PC-3 (cell line): ENCODE results near the gene TPH2. TPM values are rescaled to one million over a fixed set of nuclear protein-coding genes. Genes with fewer than 3 reads are reported as not detected.

Experiments
- ATAC-seq: fragments of 200-7000 bp; cut with Tn5 transposase; 2 replicates; pipeline ENCODE4 v1.9.1; 2020; ENCODE audit warnings: mild to moderate bottlenecking, moderate library complexity
- BruUV-seq: library from RNA; stranded (reverse); fragments of 400-500 nt; replicated peaks from 2 replicates; lab custom pipeline; 2021; lab: Mats Ljungman, UMichigan
- CTCF ChIA-PET: fragments of 300-600 bp; sonication (Branson Sonifier 250); formaldehyde crosslinking; loops from one replicate; lab custom pipeline; 2022; ENCODE audit warnings: antibody characterized with exemption; lab: Charles Lee
- POLR2A ChIA-PET: fragments of 300-600 bp; sonication (Branson Sonifier 250); formaldehyde crosslinking; loops from one replicate; lab custom pipeline; 2022; ENCODE audit warnings: antibody characterized with exemption; ENCODE audit not compliant: unreplicated experiment; lab: Charles Lee
- DNase-seq: peaks from one replicate; pipeline ENCODE4 v3.0.0-alpha.2; 2015
- H2AFZ ChIP-seq: fragments of 300-600 bp; sonication (generic); 2 replicates; pipeline ENCODE4 v1.6.0; 2016; ENCODE audit warnings: antibody characterized with exemption, low read length
- H3F3A ChIP-seq: fragments of 300-600 bp; sonication (generic); one replicate; pipeline ENCODE4 v1.6.0; 2017; ENCODE audit warnings: antibody characterized with exemption, low read length, control low read depth, mild to moderate bottlenecking; ENCODE audit not compliant: unreplicated experiment
- H3K27ac ChIP-seq: fragments of 300-600 bp; sonication (generic); 2 replicates; pipeline ENCODE4 v1.5.1; 2016; ENCODE audit warnings: mild to moderate bottlenecking, low read length
- H3K27me3 ChIP-seq: fragments of 300-600 bp; sonication (generic); 2 replicates; pipeline ENCODE4 v1.6.1; 2016; ENCODE audit warnings: low read length, mixed read lengths
- H3K36me3 ChIP-seq: fragments of 300-600 bp; sonication (generic); 2 replicates; pipeline ENCODE4 v1.6.1; 2016; ENCODE audit warnings: low read depth, mixed run types, low read length, mixed read lengths
- H3K4me1 ChIP-seq: fragments of 300-600 bp; sonication (generic); 2 replicates; pipeline ENCODE4 v1.5.1; 2016; ENCODE audit warnings: low read length; ENCODE audit not compliant: insufficient read depth
- H3K4me2 ChIP-seq: fragments of 300-600 bp; sonication (generic); 2 replicates; pipeline ENCODE4 v1.6.0; 2016; ENCODE audit warnings: low read length
- H3K4me3 ChIP-seq: fragments of 300-600 bp; sonication (generic); 2 replicates; pipeline ENCODE4 v1.5.1; 2016; ENCODE audit warnings: mild to moderate bottlenecking, low read length, mixed read lengths
- H3K79me2 ChIP-seq: fragments of 300-600 bp; sonication (generic); 2 replicates; pipeline ENCODE4 v1.6.1; 2017; ENCODE audit warnings: low read length, mixed read lengths
- H3K9ac ChIP-seq: fragments of 300-600 bp; sonication (generic); 2 replicates; pipeline ENCODE4 v1.6.0; 2016; ENCODE audit warnings: mild to moderate bottlenecking, low read length
- H3K9me2 ChIP-seq: fragments of 300-600 bp; sonication (generic); replicated peaks from 2 replicates; pipeline ENCODE4 v1.6.1; 2016; ENCODE audit warnings: mixed run types, low read length, mixed read lengths
- H3K9me3 ChIP-seq: fragments of 300-600 bp; sonication (generic); 2 replicates; pipeline ENCODE4 v1.6.1; 2016; ENCODE audit warnings: low read length, mixed read lengths
- H4K20me1 ChIP-seq: fragments of 300-600 bp; sonication (generic); 2 replicates; pipeline ENCODE4 v1.6.1; 2016; ENCODE audit warnings: low read length, mixed read lengths
- CTCF ChIP-seq: fragments of 300-600 bp; sonication (generic); conservative IDR thresholded peaks from 2 replicates; pipeline ENCODE4 v1.5.1; 2017; ENCODE audit warnings: antibody characterized with exemption, low read depth, mild to moderate bottlenecking, low read length
- EZH2 ChIP-seq: fragments of 300-600 bp; sonication (generic); IDR thresholded peaks from one replicate; pipeline ENCODE4 v1.6.1; 2017; ENCODE audit warnings: antibody characterized with exemption, mild to moderate bottlenecking, low read length; ENCODE audit not compliant: unreplicated experiment
- EZH2phosphoT487 ChIP-seq: fragments of 300-600 bp; sonication (generic); IDR thresholded peaks from 2 replicates; pipeline ENCODE4 v1.6.1; 2018; ENCODE audit warnings: mild to moderate bottlenecking, antibody characterized with exemption, low read length, borderline replicate concordance
- intact Hi-C: fragments of 100-400 bp; cut with micrococcal nuclease; formaldehyde crosslinking; loops from 2 replicates; pipeline ENCODE4 v1.9.0; 2023
- total RNA-seq: library from RNA; depleted of rRNA; stranded (reverse); fragments of >200 nt; gene quantifications from 2 replicates; pipeline ENCODE4 v1.2.3, GENCODE V29; 2014

The TPH2 gene
- total RNA-seq, 1 experiment from 2014 or later = not detected

GRCh38 chr12:71935594-71935993 is 3.1 kb upstream of the TPH2 start:
- ChIA-PET POLR2A (no interaction called here), CTCF (no interaction called here)
- no TSS peak for BruUV-seq
- no peak overlapping the region for H3K27ac ChIP-seq
- intact Hi-C loops = no loop called here
- no peak overlapping the region for H3K4me3 ChIP-seq
- peaks cover 8% of the 10 kb centered on the region; the same call in 1 of the 2 replicates for H3K4me1 ChIP-seq
- no peaks in the 10 kb centered on the region for H3K9me3 ChIP-seq
- H3K9ac ChIP-seq = no peak overlapping the region
- no peaks in the 10 kb centered on the region for H4K20me1 ChIP-seq
- H3K36me3 ChIP-seq = no peaks in the 10 kb centered on the region
- H3K9me2 ChIP-seq = no peaks in the 10 kb centered on the region
- H3F3A ChIP-seq = no peaks in the 10 kb centered on the region
- peaks cover 7% of the 10 kb centered on the region; the same call in 1 of the 2 replicates for H3K27me3 ChIP-seq
- no peaks in the 10 kb centered on the region for H3K79me2 ChIP-seq
- H2AFZ ChIP-seq = peak overlapping the region; percentile 11; the same call in 1 of the 2 replicates
- ATAC-seq (peak; percentile 57), DNase-seq (peak; percentile 62)
- H3K4me2 ChIP-seq = 0 out of 2 replicates have a peak overlapping the region, but pooled peaks have one; percentile 19
- TF ChIP-seq EZH2 = no peak
- TF ChIP-seq EZH2phosphoT487 = no peak
- no peak for TF ChIP-seq CTCF

GRCh38 chr12:71940068-71940467 is 1.4 kb downstream of the TPH2 start:
- no TSS peak for BruUV-seq
- no peak for ATAC-seq
- CTCF ChIA-PET = no interaction called here

More at GRCh38 chr12:71940068-71940467, 1.4 kb downstream of the TPH2 start:
- Histone ChIP-seq H3K4me1 (peaks cover 8% of the 10 kb centered on the region; the same call in 1 of the 2 replicates), H2AFZ (no peak overlapping the region), H3K27ac (no peak overlapping the region), H3K9me3 (no peaks in the 10 kb centered on the region), H3K36me3 (no peaks in the 10 kb centered on the region), H3F3A (no peaks in the 10 kb centered on the region), H3K4me2 (no peak overlapping the region), H3K79me2 (no peaks in the 10 kb centered on the region), H3K27me3 (peaks cover 27% of the 10 kb centered on the region; the same call in 1 of the 2 replicates), H4K20me1 (no peaks in the 10 kb centered on the region), H3K9me2 (no peaks in the 10 kb centered on the region), H3K9ac (no peak overlapping the region), H3K4me3 (no peak overlapping the region)
- TF ChIP-seq EZH2phosphoT487 = no peak
- TF ChIP-seq EZH2 = no peak
- no peak for TF ChIP-seq CTCF
- no peak for DNase-seq
- intact Hi-C loops = no loop called here
- POLR2A ChIA-PET = interaction anchor here (0.6 kb wide), 1 partner anchor 1278 kb away, joined by 4 read pairs; no protein-coding TSS in a partner anchor
